HG03439 (cell line): Measurements from ENCODE around the gene SMIM14.
A peak's percentile ranks its signal among the peaks of the same experiment; 100 is the strongest.
"Not testable (repeated sequence)": the region's sequence is repeated elsewhere in the genome, so short reads cannot be mapped to it uniquely, and the experiment has no call there.

Experiments
- ATAC-seq: cut with Tn5 transposase; IDR thresholded peaks from one replicate; pipeline ENCODE4 v1.9.1; 2021; ENCODE audit warnings: mild to moderate bottlenecking, moderate library complexity; ENCODE audit not compliant: unreplicated experiment

The SMIM14 gene

DNA sequence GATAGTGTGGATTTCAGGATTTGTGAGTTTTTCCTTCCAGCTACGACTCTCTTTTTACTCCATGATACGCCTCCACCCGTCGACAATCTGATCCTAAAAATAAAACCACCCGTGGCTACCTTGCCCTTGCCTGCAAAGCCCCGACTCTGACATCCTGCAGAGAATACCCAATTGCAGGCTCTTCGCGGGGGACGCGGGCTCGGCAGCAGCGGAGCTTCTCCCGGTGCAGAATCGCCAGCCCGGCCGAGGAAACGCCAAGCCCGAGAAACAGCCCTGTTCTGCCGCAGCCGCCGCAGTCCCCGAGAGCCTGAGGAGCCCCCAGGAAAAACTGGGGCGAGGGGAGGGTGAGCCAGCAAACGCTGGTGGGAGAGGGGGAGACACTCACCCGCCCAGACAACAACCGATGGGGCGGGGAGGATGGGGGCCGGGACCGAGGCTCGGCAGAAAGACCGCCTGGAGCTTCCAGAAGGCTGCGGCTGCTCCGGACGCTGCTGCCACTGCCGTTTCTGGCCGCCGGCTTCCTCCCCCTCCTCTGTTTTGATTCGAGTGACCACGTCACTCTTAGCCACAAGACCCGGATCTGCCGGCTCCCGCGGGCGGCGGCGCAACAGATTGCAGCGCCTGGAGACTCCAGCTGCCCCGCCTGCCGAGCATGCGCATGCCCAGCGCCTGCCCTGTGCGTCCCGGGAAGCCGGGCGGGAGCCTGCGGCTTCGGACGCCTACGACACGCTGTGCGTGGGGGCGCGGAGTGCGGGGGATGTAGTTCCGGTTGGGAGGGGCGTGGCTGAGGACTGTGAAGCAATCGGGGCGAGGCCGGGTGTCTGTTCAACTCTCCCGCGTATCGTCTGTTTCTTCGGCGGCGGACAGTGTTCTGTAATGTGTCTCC, at the start of gene SMIM14:
Gene SMIM14, minus strand, starts transcription at position 512 of the 886 bp plus-strand sequence. CDS start 33,720 bp downstream, outside the sequence.
- ATAC-seq = peak; percentile 71

DNA sequence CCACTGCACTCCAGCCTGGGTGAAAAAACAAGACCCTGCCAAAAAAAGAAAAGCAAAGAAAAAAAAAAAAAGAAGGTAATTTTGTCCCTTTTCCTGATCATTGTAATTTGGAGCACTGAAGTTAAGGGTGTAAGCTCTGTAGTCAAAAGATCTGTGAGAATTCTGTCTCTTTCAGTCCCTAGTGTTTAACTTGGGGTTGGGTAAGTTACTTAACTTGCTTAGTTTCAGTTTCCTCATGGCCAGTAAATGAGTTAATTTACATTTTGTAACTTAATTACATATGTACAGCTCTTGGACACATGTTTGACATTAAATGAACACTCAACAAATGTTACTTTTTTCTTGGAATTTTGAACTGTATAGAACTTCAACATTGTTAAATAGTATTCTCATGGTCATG, 48.3 kb upstream of the SMIM14 start:
- ATAC-seq = no peak

DNA sequence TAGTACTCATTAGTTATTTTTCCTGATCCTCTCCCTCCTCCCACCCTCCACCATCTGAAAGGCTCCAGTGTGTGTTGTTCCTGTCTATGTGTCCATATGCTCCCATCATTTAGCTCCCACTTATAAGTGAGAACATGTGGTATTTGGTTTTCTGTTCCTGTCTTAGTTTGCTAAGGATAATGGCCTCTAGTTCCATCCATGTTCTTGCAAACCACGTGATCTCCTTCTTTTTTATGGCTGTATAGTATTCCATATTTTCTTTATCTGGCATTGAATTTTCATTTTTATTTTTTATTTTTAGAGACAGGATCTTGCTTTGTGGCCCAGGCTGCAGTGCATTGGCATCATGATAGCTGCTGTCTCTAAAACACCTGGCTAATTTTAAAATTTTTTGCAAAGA, 47.3 kb upstream of the SMIM14 start:
- no peak for ATAC-seq

DNA sequence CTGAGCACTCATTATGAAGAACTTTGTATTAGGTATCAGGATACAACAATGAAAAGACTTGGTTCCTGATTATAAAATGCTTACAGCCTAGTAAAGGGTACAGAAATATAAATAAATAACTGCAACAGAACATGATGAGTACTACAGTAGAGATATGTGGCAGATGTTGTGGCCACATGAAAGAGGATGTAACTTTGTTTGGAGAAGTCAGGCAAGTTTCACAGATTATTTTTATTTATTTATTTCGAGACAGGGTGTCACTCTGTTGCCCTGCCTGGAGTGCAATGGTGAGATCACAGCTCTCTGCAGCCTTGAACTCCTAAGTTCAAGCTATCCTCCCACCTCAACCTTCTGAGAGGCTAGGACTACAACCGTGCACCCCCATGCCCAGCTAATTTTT, 43.5 kb upstream of the SMIM14 start:
- ATAC-seq = peak; percentile 53

DNA sequence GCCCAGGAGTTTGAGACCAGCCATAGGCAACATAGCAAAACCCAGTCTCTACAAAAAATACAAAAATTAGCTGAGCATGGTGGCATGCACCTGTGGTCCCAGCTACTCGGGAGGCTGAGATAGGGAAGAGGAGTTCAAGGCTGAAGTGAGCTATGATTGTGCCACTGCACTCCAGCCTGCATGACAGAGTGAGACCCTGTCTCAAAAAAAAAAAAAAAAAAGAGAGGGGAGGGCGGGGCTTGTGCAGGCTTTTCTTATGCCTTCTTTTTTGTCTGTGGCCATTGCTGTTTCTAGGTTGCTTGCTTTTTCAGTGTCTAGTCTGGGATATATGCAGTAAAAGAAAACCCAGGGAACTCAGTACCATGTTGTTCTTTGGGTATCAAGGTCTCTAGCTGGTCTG, 42.3 kb upstream of the SMIM14 start:
- not testable (repeated sequence) for ATAC-seq

DNA sequence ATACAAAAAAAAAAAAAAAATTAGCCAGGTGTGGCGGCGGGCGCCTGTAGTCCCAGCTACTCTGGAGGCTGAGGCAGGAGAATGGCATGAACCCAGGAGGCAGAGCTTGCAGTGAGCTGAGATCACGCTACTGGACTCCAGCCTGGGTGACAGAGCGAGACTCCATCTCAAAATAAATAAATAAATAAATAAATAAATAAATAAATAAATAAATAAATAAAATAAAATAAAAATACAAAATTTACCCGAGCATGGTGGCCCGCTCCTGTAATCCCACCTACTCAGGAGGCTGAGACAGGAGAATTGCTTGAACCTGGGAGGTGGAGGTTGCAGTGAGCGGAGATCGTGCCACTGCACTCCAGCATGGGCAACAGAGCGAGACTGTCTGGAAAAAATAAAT, 37.0 kb upstream of the SMIM14 start:
- ATAC-seq = not testable (repeated sequence)

DNA sequence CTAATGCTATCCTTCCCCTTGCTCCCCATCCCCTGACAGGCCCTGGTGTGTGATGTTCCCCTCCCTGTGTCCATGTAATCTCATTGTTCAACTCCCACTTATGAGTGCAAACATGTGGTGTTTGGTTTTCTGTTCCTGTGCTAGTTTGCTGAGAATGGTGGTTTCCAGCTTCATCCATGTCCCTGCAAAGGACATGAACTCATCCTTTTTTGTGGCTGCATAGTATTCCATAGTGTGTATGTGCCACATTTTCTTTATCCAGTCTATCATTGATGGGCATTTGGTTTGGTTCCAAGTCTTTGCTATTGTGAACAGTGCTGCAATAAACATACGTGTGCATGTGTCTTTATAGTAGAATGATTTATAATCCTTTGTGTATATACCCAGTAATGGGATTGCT, 31.6 kb upstream of the SMIM14 start:
- not testable (repeated sequence) for ATAC-seq

- no peak for ATAC-seq
Observed at GRCh38 chr4:39668887-39669286, 30.2 kb upstream of the SMIM14 start.

DNA sequence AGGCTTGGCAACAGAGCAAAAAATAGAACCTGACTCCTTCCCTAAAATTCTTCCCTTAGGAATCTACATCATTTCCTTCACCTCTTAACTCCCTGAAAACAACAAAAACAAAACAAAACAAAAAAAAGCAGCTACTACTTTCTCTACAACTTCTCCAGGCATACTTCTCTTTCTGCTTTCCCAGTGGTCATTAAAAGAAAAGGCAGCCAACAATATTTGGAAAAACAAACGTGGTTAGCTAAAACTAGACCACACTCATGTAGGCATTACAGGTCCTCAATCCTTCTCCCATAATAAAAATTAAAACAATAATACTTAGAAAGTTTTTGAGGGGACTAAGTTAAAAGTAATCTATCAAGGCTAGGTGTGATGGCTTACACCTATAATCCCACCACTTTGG, 29.0 kb upstream of the SMIM14 start:
- ATAC-seq = no peak

DNA sequence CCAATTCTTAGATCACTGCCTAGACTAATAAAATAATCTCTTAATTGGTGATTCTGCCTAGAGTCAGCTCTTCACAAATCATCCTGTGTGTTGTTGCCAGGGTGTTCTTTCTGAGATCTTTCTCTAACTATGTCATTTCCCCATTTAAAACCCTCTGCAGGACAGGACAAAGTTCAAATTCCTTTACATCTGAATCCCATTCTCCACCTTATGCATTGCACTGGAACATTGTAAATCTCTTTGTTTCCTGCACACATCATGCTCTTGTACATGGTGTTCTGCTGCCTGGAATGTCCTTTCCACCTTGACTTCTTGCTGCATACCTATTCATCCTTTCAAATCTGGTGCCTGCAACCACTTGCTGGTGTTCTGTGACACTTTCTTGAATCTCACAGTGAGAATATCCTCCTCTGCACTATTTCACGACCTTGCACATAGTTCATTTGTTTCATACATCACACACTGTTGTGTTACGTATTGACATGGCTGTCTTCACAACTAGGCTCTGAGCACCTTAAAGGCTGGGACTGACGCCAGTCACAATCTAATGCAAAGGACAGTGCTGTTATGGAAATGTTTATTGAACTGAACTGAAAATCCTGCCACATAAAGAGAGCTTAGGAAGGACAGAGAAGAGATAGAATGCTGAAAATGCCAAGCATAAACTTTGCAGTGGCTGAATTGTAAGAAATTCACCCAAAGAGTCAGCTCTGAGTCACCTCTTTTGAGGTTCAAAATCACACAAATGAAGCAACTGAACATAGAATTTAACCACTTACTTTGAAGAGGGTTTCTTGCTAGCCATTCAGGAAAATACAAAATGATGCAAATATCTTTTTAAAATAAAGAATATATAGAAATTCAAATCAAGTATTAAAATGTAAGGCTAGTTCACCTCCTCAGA, 26.4 kb upstream of the SMIM14 start:
- ATAC-seq = no peak

DNA sequence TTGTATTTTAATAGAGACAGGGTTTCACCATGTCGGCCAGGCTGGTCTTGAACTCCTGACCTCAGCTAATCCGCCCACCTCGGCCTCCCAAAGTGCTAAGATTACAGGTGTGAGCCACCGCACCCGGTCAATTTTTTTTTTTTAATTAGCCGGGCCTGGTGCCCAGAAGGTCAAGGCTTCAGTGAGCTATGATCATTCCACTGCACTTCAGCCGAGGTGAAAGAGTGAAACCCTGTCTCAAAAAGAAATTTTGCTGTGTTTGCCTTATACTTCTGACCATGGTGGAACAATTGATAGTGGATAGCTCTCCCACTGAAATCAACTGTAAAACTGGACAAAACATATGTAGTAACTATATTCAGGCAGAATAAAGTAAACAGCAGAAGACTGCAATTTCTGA, 24.0 kb upstream of the SMIM14 start:
- ATAC-seq = no peak

DNA sequence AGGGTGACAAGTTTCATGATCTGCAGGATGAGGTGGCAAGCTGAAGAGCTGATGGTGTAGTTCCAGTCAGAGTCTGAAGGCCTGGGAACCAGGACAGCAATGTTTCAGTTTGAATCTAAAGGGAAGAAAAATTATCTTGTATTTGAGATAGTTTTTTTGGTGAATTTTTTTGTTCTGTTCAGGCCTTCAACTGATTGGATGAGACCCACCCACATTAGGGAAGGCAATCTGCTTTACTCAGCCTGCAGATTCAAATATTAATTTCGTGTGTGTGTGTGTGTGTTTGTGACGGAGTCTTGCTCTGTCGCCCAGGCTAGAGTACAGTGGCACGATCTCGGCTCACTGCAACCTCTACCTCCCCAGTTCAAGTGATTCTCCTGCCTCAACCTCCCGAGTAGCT, 22.1 kb upstream of the SMIM14 start:
- no peak for ATAC-seq

- ATAC-seq = no peak
Observed at GRCh38 chr4:39660045-39660444, 21.4 kb upstream of the SMIM14 start.

DNA sequence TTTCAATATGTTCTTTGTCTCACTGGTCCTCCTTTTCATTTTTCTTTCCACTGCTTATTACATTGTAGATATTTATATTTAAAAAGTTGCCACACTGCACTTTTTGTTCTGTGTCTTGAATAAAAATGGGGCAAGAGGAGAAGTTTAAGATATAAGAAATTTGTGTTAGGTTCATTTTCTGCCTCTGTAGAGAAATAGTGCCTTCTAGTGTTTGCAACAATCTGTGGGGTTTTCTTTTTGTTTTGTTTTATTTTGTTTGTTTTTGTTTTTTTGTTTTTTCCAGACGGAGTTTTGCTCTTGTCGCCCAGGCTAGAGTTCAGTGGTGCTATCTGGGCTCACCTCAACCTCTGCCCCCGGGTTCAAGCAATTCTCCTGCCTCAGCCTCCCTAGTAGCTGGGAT, 20.1 kb upstream of the SMIM14 start:
- no peak for ATAC-seq

DNA sequence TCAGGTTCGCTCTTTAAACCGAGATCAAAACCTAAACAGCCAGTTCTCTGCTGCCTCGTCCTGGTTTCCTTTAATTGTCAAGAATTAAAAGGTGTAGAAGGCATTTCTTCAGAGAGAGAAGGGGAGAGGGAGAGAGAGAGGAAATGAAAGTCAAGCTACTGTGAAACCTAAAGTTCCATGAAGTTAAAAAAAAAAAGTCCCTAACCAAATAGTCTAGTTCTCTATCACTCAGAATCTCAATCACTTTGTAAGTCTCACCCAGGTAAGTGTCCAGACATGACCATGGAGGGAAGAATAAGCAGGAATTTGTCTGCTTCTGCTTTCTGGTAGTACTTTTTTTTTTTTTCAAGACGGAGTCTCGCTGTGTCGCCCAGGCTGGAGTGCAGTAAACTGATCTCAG, 18.8 kb upstream of the SMIM14 start:
- peak; percentile 63 for ATAC-seq

GRCh38 chr4:39656638-39657037, 18.0 kb upstream of the SMIM14 start:
- ATAC-seq = not testable (repeated sequence)

DNA sequence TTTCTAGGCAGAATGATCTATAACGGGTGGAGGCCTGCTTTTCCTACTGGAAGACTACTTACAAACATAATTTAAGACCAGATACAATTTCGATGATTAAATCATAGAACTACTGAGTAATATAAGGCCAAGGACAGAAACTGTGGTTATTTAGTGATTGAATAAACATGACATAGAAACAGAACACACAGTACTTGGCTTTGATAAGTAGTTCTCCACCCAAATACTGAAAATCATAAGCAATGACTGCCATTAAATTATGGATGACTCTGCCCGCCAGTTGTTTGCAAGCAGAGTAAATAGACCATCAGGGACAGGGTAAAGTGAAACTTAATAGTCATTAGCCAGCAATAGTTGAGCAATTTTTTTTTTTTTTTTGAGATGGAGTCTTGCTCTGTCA, 17.2 kb upstream of the SMIM14 start:
- ATAC-seq = no peak

- no peak for ATAC-seq
Observed at GRCh38 chr4:39655211-39655610, 16.5 kb upstream of the SMIM14 start.

DNA sequence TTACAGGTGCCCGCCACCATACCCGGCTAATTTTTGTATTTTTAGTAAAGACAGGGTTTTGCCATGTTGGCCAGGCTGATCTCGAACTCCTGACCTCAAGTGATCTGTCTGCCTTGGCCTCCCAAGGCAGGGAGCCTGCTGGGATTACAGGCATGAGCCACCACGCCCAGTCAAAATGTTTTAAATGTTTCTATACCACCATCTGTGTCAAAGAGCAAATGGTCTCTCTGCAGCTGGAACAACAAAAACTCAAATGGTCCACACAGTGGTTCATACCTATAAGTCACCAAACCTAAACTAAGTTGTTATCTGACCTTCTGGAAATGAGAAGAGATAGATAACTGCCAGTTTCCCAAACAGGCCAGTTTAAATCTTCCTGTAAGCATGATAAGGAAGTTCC, 12.9 kb upstream of the SMIM14 start:
- ATAC-seq = not testable (repeated sequence)

DNA sequence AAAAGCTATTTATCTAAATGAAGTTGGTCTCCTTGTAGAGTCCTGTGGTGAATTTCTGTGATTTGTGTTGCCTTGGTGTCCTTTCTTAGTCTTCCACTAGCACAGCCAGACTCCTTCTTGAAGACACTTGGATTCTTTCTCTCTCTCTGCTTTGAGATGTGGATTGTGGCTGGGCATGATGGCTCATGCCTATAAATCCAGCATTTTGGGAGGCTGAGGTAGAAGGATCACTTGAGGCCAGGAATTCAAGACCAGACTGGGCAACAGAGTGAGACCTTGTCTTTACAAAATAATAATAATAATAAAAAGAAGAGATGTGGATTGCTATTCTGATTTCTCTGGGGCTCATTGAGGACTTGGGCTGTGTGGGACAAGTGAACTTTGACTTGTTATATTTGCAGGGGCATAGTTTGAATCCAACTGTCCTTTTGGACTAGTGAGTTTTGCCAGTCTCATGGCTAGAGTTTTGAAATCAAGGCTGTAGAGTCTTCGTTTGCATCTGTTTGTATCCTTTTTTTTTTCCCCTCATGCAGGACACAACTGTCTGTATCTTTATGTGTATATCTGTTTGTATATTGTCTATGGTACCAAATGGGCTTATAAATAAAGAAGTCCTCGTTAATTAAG, 11.1 kb upstream of the SMIM14 start:
- no peak for ATAC-seq

- ATAC-seq = no peak
Observed at GRCh38 chr4:39648827-39649558, 10.3 kb upstream of the SMIM14 start.
